ENCODE data around the gene PSD4.

Gene PSD4

DNA sequence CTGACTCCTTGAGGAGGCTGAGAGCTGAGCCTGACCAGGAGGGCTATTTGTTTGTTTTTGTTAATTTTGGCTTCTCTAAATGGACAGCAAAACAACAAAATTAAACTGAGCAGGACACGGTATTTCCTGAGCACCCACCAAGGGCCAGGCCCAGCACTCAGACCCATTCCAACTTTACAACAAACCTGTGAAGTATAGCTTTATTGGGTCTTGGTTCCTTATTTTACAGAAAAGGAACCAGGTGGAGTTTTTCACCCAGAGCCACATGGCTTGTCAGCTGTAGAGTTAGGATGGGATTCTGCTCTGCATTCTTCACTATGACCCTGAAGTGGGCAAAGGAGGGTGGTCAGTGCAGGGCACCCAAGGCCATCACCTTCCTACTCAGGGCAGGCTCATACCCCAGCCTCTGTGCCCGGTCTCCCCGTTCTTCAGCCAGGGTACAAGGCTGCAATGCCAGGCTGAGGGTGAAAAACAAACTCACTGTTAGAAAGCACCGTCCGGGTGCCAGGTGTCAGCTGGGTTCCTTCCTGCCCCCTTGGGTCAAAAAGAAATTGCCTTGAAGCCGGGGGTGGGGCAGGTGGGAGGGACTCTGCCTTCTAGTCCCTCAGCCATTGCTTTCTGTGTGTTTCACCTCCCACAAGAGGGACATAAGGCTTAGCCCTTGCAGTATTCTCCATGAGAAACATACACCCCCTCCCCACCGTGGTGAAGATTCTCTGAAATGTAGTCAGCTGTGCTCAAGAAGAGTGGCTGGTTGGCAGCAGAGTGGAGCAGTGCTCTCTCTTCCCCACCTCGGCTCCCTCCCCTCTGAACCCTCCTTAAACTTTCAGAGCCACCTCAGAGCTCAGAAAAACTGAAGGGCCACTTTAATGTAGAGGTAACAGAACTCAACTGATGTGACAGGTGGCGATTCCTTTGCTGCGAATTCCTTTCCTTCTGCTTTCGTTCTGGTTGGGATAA, 2.2 kb downstream of the PSD4 start:
- TF ChIP-seq, protein P1, sequence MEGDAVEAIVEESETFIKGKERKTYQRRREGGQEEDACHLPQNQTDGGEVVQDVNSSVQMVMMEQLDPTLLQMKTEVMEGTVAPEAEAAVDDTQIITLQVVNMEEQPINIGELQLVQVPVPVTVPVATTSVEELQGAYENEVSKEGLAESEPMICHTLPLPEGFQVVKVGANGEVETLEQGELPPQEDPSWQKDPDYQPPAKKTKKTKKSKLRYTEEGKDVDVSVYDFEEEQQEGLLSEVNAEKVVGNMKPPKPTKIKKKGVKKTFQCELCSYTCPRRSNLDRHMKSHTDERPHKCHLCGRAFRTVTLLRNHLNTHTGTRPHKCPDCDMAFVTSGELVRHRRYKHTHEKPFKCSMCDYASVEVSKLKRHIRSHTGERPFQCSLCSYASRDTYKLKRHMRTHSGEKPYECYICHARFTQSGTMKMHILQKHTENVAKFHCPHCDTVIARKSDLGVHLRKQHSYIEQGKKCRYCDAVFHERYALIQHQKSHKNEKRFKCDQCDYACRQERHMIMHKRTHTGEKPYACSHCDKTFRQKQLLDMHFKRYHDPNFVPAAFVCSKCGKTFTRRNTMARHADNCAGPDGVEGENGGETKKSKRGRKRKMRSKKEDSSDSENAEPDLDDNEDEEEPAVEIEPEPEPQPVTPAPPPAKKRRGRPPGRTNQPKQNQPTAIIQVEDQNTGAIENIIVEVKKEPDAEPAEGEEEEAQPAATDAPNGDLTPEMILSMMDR (IDR thresholded peaks at IDR 0.05), result no peak

DNA sequence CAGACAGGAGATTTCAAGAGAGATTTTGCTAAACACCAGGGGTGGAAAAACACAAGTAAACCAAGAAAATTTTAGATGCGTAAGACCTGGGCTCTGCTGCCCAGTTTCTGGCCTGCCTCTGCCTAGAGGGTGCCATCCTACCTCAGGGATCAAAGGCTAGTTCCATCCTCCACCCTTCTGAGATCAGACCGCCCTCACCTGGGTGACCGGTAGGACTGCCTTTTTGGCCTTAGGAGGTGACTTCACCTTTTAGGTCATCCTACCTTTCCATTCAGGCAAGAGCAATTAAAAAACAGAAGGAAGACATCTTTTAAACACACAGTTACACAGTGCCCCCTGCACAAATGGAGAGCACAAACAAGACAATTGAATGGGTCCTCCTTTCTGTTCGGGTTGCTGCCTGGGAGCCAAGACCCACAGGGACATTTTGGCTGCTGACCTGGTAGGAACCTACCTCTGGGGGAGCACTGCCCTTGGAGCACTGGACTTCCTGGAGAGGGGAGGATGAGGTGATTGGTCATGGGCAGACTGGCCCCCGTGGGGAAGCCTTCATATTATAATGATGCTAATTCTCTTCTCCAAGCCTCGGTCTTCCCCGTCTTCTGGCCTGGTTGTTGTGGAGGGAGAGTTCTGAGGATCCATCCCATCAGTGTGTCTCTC, 3.1 kb downstream of the PSD4 start:
- TF ChIP-seq, protein P1 (IDR thresholded peaks at IDR 0.05), result no peak

DNA sequence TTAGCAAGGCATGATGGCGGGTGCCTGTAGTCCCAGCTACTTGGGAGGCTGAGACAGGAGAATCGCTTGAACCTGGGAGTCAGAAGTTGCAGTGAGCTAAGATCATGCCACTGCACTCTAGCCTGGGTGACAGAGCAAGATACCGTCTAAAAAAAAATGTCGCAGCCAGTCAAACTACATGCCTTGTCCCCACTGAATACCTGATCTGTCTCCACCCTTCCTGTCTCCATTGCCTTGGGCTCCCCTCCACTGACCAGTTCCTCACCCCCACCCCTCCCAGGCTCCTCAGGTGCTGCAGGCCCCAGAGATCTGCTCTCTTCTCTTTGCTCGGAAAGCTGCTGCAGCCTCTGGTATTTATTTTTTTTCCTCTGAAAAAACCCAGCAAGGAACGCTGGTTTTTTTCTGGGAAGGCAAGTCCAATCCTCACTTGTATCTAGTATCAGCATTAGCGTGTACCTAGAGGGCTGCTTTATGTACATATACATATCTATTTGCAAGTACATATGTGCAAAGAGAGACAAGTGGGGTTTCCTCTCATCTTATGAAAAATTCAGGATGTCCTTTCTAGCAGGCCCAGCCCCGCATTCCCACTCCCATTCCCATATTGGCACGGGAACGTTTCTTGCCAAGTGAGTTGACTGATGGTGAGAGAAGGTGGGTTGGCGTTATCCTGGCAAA, 4.4 kb downstream of the PSD4 start:
- TF ChIP-seq, protein P1 (IDR thresholded peaks at IDR 0.05), result no peak

DNA sequence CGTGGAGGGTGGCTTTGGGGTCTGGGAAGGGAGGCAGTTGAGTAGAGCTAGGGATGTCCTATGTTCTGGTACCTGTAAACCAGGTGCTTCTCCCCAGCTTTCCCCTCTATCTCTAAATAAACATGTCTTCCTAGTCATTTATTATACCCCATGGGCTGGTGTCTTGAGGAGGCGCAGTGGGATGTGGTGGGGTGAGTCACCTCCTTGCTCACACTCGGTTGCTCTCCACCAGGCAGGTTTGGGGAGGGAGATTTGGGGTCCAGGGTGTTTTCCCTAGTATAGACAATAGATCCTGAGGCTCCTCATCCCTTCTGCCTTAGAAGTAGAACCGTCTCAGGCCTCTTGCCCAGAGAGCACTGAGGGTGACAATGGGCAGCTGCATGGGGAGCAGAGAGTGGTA, 5.1 kb downstream of the PSD4 start:
- TF ChIP-seq, protein P1 (IDR thresholded peaks at IDR 0.05), result no peak

DNA sequence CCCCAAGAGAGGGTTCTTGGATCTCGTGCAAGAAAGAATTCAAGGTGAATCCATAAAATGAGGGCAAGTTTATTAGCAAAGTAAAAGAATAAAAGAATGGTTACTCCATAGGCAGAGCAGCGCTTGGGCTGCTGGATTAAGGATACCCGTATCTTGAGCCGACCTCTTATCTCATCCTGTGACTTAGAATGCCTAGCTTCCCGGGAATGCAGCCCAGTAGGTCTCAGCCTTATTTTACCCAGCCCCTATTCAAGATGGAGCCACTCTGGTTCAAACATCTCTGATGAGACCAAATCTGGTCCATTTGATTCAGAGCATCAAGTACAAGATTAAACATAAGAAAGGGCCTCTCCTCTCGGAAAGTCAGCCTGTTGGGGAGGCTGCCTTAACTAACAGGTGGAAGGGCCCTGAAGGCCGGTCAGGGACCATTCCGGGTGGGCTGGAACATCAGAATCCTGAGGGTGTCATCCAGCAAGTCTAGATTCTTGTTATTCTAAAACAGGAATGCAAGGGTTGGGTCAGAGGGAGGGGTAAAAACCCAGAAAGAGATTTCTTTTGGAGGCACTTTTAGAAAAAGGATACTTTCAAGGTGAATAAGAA, 5.8 kb downstream of the PSD4 start:
- TF ChIP-seq, protein P1 (IDR thresholded peaks at IDR 0.05), result no peak

DNA sequence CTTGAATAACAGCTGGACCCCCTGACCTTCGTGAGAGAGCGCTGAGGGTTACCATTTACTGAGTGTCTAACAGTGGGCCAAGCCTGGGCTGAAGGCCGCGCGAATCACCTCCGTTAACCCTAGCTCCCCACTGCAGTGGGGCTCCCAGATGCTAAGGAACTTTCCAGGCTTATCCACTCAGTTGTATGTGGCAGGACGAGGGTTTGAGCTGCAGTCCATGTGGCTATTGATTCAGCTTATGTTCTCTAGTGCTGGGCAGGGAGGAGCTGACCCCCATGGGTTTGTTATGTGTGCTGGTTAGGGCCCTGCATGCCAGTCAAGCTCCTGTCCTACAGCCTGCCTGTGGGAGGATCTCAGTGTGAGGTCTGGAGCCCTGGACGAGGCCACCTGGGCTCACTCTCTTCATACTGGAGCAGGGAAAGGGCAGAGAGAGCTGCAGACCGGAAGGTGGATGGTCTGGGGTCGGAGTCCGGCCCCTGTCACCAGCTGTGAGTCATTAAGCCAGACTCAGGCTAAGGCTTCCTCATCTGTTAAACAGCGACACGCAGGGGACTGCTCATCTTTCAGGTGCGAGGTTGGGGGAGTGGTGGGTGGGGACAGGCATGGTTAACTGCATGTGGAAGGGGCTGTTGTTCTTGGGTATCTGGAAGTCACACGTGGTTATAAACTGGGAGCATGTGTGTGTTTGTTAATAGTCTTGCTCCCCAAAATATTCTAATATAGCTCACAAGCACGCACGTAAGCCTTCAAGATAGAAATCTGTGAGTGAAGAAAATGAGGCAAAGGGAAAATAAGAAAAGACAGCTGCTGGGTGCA, 6.6 kb downstream of the PSD4 start:
- TF ChIP-seq, protein P1 (IDR thresholded peaks at IDR 0.05), result no peak

All from LNCAP (cell line).